Mesendoderm (in vitro differentiated cells): Measurements from ENCODE around the gene ANLN.
"Not testable (repeated sequence)": the region's sequence is repeated elsewhere in the genome, so short reads cannot be mapped to it uniquely, and the experiment has no call there.

Source experiments
- DNase-seq: peaks from one replicate; pipeline ENCODE4 v3.0.0; 2013
- H2AK5ac ChIP-seq: 2 replicates; pipeline ENCODE4 v1.6.1; 2013; ENCODE audit warnings: low read length, inconsistent platforms
- H2BK120ac ChIP-seq: 2 replicates; pipeline ENCODE4 v1.6.1; 2013; ENCODE audit warnings: low read depth, mild to moderate bottlenecking, low read length, moderate library complexity, mixed read lengths
- H2BK15ac ChIP-seq: replicated peaks from 2 replicates; pipeline ENCODE4 v1.6.1; 2013; ENCODE audit warnings: low read depth, mild to moderate bottlenecking, moderate library complexity
- H2BK5ac ChIP-seq: 2 replicates; pipeline ENCODE4 v1.6.1; 2013; ENCODE audit warnings: low read length, inconsistent platforms
- H3K18ac ChIP-seq: 2 replicates; pipeline ENCODE4 v1.6.1; 2013; ENCODE audit warnings: mild to moderate bottlenecking, low read length, mixed read lengths
- H3K23ac ChIP-seq: one replicate; pipeline ENCODE4 v1.6.1; 2013; ENCODE audit warnings: low read length
- H3K27ac ChIP-seq: 2 replicates; pipeline ENCODE4 v1.5.1; 2013; ENCODE audit warnings: low read depth, mild to moderate bottlenecking, inconsistent platforms, low read length, moderate library complexity
- H3K27me3 ChIP-seq: 2 replicates; pipeline ENCODE4 v1.6.1; 2013; ENCODE audit warnings: low read length, control low read depth, mild to moderate bottlenecking, inconsistent platforms; ENCODE audit not compliant: insufficient read depth, poor library complexity
- H3K36me3 ChIP-seq: 2 replicates; pipeline ENCODE4 v1.6.1; 2013; ENCODE audit warnings: low read length, inconsistent platforms; ENCODE audit not compliant: control insufficient read depth, insufficient read depth
- H3K4ac ChIP-seq: one replicate; pipeline ENCODE4 v1.6.1; 2013; ENCODE audit warnings: low read depth, mild to moderate bottlenecking, low read length, moderate library complexity
- H3K4me1 ChIP-seq: 2 replicates; pipeline ENCODE4 v1.6.1; 2013; ENCODE audit warnings: low read depth, low read length, inconsistent platforms; ENCODE audit not compliant: control insufficient read depth
- H3K4me2 ChIP-seq: 2 replicates; pipeline ENCODE4 v1.6.1; 2013; ENCODE audit warnings: low read length
- H3K4me3 ChIP-seq: 2 replicates; pipeline ENCODE4 v1.5.1; 2013; ENCODE audit warnings: mild to moderate bottlenecking, low read length
- H3K56ac ChIP-seq: one replicate; pipeline ENCODE4 v1.6.1; 2013; ENCODE audit warnings: low read length
- H3K79me1 ChIP-seq: 2 replicates; pipeline ENCODE4 v1.6.1; 2013; ENCODE audit warnings: low read length, inconsistent platforms
- H3K79me2 ChIP-seq: 2 replicates; pipeline ENCODE4 v1.6.1; 2013; ENCODE audit warnings: mild to moderate bottlenecking, low read length; ENCODE audit not compliant: control insufficient read depth, insufficient read depth
- H3K9ac ChIP-seq: 2 replicates; pipeline ENCODE4 v1.6.1; 2013; ENCODE audit warnings: low read length, inconsistent platforms
- H4K5ac ChIP-seq: one replicate; pipeline ENCODE4 v1.6.1; 2013; ENCODE audit warnings: low read length
- H4K8ac ChIP-seq: one replicate; pipeline ENCODE4 v1.6.1; 2013; ENCODE audit warnings: low read depth, mild to moderate bottlenecking, control low read depth, low read length, moderate library complexity
- WGBS: extraction: QIAGEN DNeasy Blood & Tissue Kit; methylation state at CpG from one replicate; pipeline ENCODE4 v1.1.7; 2013; ENCODE audit warnings: low lambda C conversion rate, missing lambda C conversion rate; ENCODE audit not compliant: insufficient coverage; ENCODE audit errors: extremely low coverage; 5-methylcytosine and 5-hydroxymethylcytosine counted together

Gene ANLN

DNA sequence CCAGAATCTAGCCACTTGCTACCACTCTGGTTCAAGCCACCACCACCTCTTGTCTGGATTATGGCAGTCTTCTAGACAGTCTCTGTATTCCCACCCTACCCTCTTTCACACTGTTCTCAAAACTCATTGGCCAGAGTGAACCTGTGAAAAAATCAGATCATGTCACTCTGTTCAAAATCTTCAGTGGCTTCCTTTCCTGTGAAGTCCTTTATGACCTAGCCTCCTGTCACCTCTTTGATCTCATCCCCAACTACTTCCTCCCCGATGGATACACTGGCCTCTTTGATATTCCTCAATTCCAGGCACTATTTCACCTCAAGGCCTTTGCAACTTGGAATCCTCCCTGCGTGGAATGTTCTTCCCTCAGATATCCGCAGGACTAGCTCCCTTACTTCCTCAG, 21.2 kb upstream of the ANLN start:
- Histone ChIP-seq H3K36me3 (no peaks in the 10 kb centered on the region), H3K27ac (no peak overlapping the region), H2BK120ac (no peak overlapping the region), H2BK5ac (no peak overlapping the region), H3K56ac (no peak overlapping the region), H3K4me1 (no peaks in the 10 kb centered on the region), H3K18ac (no peak overlapping the region), H2BK15ac (no peak overlapping the region), H4K8ac (no peak overlapping the region), H3K9ac (no peak overlapping the region), H3K79me1 (no peaks in the 10 kb centered on the region), H3K23ac (no peak overlapping the region), H3K4me2 (no peak overlapping the region), H3K79me2 (no peaks in the 10 kb centered on the region), H3K27me3 (peaks cover 4% of the 10 kb centered on the region), H3K4ac (no peak overlapping the region), H3K4me3 (no peak overlapping the region), H2AK5ac (no peak overlapping the region), H4K5ac (no peak overlapping the region)
- DNase-seq: no peak
- whole genome bisulfite sequencing: no CpG with 5 or more reads among the region's 3 CpGs

DNA sequence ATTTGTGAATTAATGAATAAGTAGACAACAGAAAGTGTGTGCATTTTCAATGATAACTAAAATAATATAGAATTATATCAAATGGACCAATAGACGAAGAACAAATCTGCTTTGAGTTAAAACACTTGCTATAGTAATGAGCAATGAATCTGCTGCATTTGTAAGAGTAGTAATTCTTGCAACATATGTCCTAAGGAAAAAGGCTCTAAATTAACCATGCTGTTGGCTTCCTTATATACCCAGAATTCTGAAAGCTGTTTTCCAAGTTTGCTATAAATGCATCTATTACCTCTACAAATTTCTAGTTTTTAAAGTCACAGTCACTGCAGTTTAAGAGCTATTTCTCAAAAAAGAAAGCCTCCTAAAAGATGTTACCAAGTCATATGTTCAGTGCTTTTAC, 20.5 kb upstream of the ANLN start:
- H2BK120ac ChIP-seq: no peak overlapping the region
- H3K27ac ChIP-seq: no peak overlapping the region
- H3K27me3 ChIP-seq: peaks cover 4% of the 10 kb centered on the region
- H2BK5ac ChIP-seq: no peak overlapping the region
- WGBS: no CpG with 5 or more reads among the region's 1 CpG
- H2AK5ac ChIP-seq: no peak overlapping the region
- H2BK15ac ChIP-seq: no peak overlapping the region
- no peak overlapping the region for H3K4me3 ChIP-seq
- no peak overlapping the region for H3K18ac ChIP-seq
- no peak for DNase-seq
- H3K56ac ChIP-seq: no peak overlapping the region
- no peak overlapping the region for H3K9ac ChIP-seq
- no peaks in the 10 kb centered on the region for H3K79me1 ChIP-seq
- H3K4me2 ChIP-seq: no peak overlapping the region
- H3K4me1 ChIP-seq: no peaks in the 10 kb centered on the region
- H3K23ac ChIP-seq: no peak overlapping the region
- H3K36me3 ChIP-seq: no peaks in the 10 kb centered on the region
- H4K5ac ChIP-seq: no peak overlapping the region
- H4K8ac ChIP-seq: no peak overlapping the region
- H3K4ac ChIP-seq: no peak overlapping the region
- no peaks in the 10 kb centered on the region for H3K79me2 ChIP-seq

DNA sequence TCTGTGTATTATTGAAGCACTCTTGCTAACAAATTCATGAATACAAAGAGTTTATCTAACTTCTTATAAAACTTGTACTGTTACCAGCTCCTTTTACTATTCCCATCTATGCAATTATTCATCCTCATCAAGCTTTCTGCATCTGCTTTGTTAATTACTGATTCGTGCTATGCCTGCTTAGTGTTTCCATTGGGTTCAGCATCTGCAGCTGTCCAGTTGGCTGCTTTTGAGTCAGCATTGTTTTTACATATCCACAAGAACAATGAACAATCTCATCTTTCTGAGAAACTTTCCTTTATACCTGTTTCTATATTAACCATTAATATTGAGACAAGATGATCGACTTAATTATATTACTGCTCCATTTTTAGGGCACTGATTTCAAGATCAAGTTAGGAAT, 19.6 kb upstream of the ANLN start:
- DNase-seq: no peak
- no peak overlapping the region for H3K4me3 ChIP-seq
- no peak overlapping the region for H4K8ac ChIP-seq
- no peak overlapping the region for H4K5ac ChIP-seq
- H2AK5ac ChIP-seq: no peak overlapping the region
- H2BK5ac ChIP-seq: no peak overlapping the region
- no peak overlapping the region for H2BK15ac ChIP-seq
- no peak overlapping the region for H3K9ac ChIP-seq
- no peaks in the 10 kb centered on the region for H3K79me1 ChIP-seq
- H3K4ac ChIP-seq: no peak overlapping the region
- peaks cover 4% of the 10 kb centered on the region for H3K27me3 ChIP-seq
- no peak overlapping the region for H3K18ac ChIP-seq
- H3K4me1 ChIP-seq: no peaks in the 10 kb centered on the region
- H2BK120ac ChIP-seq: no peak overlapping the region
- H3K79me2 ChIP-seq: no peaks in the 10 kb centered on the region
- H3K23ac ChIP-seq: no peak overlapping the region
- H3K4me2 ChIP-seq: no peak overlapping the region
- no peak overlapping the region for H3K56ac ChIP-seq
- no CpG with 5 or more reads among the region's 2 CpGs for WGBS
- H3K36me3 ChIP-seq: no peaks in the 10 kb centered on the region
- H3K27ac ChIP-seq: no peak overlapping the region

DNA sequence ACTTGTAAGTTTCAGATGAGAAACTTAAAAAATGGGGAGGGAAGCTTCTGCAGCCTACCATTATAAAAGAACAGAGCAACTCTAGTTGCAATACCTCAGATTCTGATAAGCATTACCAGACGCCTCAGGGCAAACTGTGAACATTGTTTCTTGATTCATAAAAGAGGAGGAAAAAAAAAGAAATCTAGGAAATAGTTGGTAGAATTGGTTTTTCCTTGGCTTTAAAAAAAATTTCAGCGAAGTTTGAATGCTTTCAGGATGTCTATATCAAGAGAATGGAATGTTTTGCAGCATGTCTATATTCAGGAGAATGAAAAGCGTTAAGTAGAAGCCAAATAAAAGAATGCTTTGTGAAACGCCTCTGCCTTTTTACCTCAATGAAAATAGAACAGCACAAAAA, 17.5 kb upstream of the ANLN start:
- no peaks in the 10 kb centered on the region for H3K79me1 ChIP-seq

DNA sequence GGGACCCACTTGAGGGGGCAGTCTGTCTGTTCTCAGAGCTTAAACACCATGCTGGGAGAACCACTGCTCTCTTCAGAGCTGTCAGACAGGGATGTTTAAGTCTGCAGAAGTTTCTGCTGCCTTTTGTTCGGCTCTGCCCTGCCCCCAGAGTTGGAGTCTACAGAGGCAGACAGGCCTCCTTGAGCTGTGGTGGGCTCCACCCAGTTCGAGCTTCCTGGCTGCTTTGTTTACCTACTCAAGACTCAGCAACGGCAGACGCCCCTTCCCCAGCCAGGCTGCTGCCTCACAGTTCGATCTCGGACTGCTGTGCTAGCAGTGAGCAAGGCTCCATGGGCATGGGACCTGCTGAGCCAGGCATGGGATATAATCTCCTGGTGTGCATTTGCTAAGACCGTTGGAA, 11.1 kb upstream of the ANLN start:
- not testable (repeated sequence) for H3K27ac ChIP-seq, DNase-seq, H3K9ac ChIP-seq, H2AK5ac ChIP-seq, H2BK15ac ChIP-seq, H4K5ac ChIP-seq, H3K4ac ChIP-seq, H3K79me2 ChIP-seq, H3K56ac ChIP-seq, H3K18ac ChIP-seq, H3K4me2 ChIP-seq, H3K23ac ChIP-seq, H3K4me1 ChIP-seq, H2BK5ac ChIP-seq, H2BK120ac ChIP-seq, H3K27me3 ChIP-seq, H4K8ac ChIP-seq, H3K79me1 ChIP-seq, H3K4me3 ChIP-seq, H3K36me3 ChIP-seq
- WGBS: no CpG with 5 or more reads among the region's 7 CpGs

More for the DNA sequence above, 17.5 kb upstream of the ANLN start:
- Histone ChIP-seq H2AK5ac (no peak overlapping the region), H3K4me1 (no peaks in the 10 kb centered on the region), H3K4ac (no peak overlapping the region), H3K56ac (no peak overlapping the region), H3K18ac (no peak overlapping the region), H3K23ac (no peak overlapping the region), H2BK5ac (no peak overlapping the region), H2BK120ac (no peak overlapping the region), H4K8ac (no peak overlapping the region), H3K36me3 (no peaks in the 10 kb centered on the region), H3K79me2 (no peaks in the 10 kb centered on the region), H3K4me2 (no peak overlapping the region), H3K9ac (no peak overlapping the region), H3K27ac (no peak overlapping the region), H4K5ac (no peak overlapping the region), H3K4me3 (no peak overlapping the region), H3K27me3 (no peaks in the 10 kb centered on the region), H2BK15ac (no peak overlapping the region)
- WGBS: no CpG with 5 or more reads among the region's 4 CpGs
- DNase-seq: no peak

DNA sequence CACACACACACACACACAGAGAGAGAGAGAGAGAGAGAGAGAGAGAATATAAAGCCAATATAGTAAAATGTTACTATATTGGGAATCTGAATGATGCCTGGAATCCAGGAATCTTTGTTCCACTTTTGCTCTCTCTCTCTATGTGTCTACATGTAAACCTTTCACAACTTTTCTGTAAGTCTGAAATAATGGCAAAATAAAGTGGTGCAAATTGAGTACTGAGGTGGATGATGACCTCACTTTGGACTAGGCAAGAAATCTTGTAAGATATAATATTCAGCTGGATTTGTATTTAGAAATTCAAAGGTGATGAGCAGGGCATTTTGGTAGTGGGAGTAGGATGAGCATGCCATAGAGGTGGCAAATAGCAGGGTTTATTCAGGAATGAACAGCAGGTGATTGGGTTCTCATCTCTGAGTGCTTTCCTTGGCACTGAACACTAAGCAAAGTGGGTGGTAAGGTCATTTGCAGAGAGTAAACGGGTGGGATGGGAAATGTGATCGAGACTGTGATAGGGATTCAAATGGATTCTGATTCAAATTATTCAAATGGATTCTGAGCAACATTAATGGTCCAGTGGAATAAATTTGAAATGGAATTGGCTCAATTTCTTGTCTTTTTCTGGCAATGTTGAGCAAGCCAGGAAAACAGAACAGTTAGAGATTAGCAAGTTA, 9.7 kb upstream of the ANLN start:
- Histone ChIP-seq H2AK5ac (no peak overlapping the region), H2BK15ac (no peak overlapping the region)
- WGBS: no CpG with 5 or more reads among the region's 2 CpGs

More for the DNA sequence above, 9.7 kb upstream of the ANLN start:
- DNase-seq: no peak
- H3K4me3 ChIP-seq: no peak overlapping the region
- H3K4me1 ChIP-seq: no peaks in the 10 kb centered on the region
- no peaks in the 10 kb centered on the region for H3K36me3 ChIP-seq
- H3K4me2 ChIP-seq: no peak overlapping the region
- no peak overlapping the region for H4K5ac ChIP-seq
- no peak overlapping the region for H2BK120ac ChIP-seq
- no peak overlapping the region for H3K23ac ChIP-seq
- no peak overlapping the region for H3K9ac ChIP-seq
- no peaks in the 10 kb centered on the region for H3K27me3 ChIP-seq
- no peak overlapping the region for H3K18ac ChIP-seq
- no peak overlapping the region for H4K8ac ChIP-seq
- no peak overlapping the region for H3K56ac ChIP-seq
- no peak overlapping the region for H2BK5ac ChIP-seq
- no peaks in the 10 kb centered on the region for H3K79me1 ChIP-seq
- no peaks in the 10 kb centered on the region for H3K79me2 ChIP-seq
- no peak overlapping the region for H3K27ac ChIP-seq
- no peak overlapping the region for H3K4ac ChIP-seq
